PFSK-1 (cell line): ENCODE measurements around the gene ACVR1. TPM values are rescaled to one million over a fixed set of nuclear protein-coding genes. Genes with fewer than 3 reads are reported as not detected.

Experiments used
- FOXP2 ChIP-seq: optimal IDR thresholded peaks from 2 replicates; pipeline ENCODE3; 2011; ENCODE audit warnings: borderline replicate concordance, control low read depth, inconsistent platforms; ENCODE audit not compliant: insufficient read depth; ENCODE audit errors: extremely low read length, extremely low read depth
- POLR2AphosphoS5 ChIP-seq: IDR thresholded peaks from 2 replicates; pipeline ENCODE4 v1.6.1; 2012; ENCODE audit warnings: low read depth, mild to moderate bottlenecking, control low read depth, low read length, moderate library complexity
- REST ChIP-seq, 2 experiments: IDR thresholded peaks; 2 replicates each; pipeline versions ENCODE4 v1.6.1 to v1.8.0; 2011 to 2012; ENCODE audit warnings: low read depth in 2 of 2, low read length in 2 of 2, control low read depth in 1 of 2, inconsistent platforms in 1 of 2, mild to moderate bottlenecking in 1 of 2, moderate library complexity in 1 of 2; ENCODE audit not compliant: insufficient read depth in 1 of 2
- SIN3A ChIP-seq: IDR thresholded peaks from 2 replicates; pipeline ENCODE4 v1.6.1; 2012; ENCODE audit warnings: mild to moderate bottlenecking, low read length, moderate library complexity, borderline replicate concordance; ENCODE audit not compliant: insufficient read depth
- TAF1 ChIP-seq: IDR thresholded peaks from 2 replicates; pipeline ENCODE4 v1.6.1; 2012; ENCODE audit warnings: low read length, control low read depth, borderline replicate concordance; ENCODE audit not compliant: insufficient read depth
- polyA plus RNA-seq: library from polyadenylated mRNA; unstranded; fragments of >200 nt; gene quantifications from one replicate; pipeline ENCODE4 v1.2.1, GENCODE V29; 2012; ENCODE audit warnings: low read depth, missing spikeins; ENCODE audit not compliant: insufficient read length

The ACVR1 gene
- 14.1 TPM for polyA plus RNA-seq

- TF ChIP-seq REST (IDR thresholded peaks at IDR 0.05; ENCODE audit: insufficient read depth in 1 of 2, low read depth in 2 of 2, low read length in 2 of 2) (peak; percentile 32 to 81; a peak in 2 of 4 replicates), FOXP2 (peak; percentile 29), POLR2AphosphoS5 (peak; percentile 47; the same call in 1 of the 2 replicates), TAF1 (peak; percentile 43; the same call in 1 of the 2 replicates), SIN3A (peak; percentile 58; the same call in 1 of the 2 replicates)
These were observed at the start of gene ACVR1 for GRCh38 chr2:157876066-157876785. TSS of gene ACVR1 (minus strand) at chr2:157876330. CDS start at chr2:157799493, 76,837 bp downstream.

GRCh38 chr2:157925071-157925470 lies 48.9 kb upstream of the ACVR1 start:
- TF ChIP-seq FOXP2 (no peak), TAF1 (no peak), REST (IDR thresholded peaks at IDR 0.05; ENCODE audit: insufficient read depth in 1 of 2, low read depth in 2 of 2, low read length in 2 of 2) (no peak), POLR2AphosphoS5 (no peak), SIN3A (no peak)

GRCh38 chr2:157923598-157924217 lies 47.6 kb upstream of the ACVR1 start:
- no peak for TF ChIP-seq POLR2AphosphoS5
- TF ChIP-seq SIN3A, result no peak
- no peak for TF ChIP-seq FOXP2
- no peak for TF ChIP-seq TAF1
- TF ChIP-seq REST (IDR thresholded peaks at IDR 0.05; ENCODE audit: insufficient read depth in 1 of 2, low read depth in 2 of 2, low read length in 2 of 2), result no peak

- TF ChIP-seq REST (IDR thresholded peaks at IDR 0.05; ENCODE audit: insufficient read depth in 1 of 2, low read depth in 2 of 2, low read length in 2 of 2) (no peak), TAF1 (no peak), FOXP2 (no peak), SIN3A (no peak), POLR2AphosphoS5 (no peak)
These were observed 46.7 kb upstream of the ACVR1 start for GRCh38 chr2:157922815-157923214.
